GM23338 (cell line): ENCODE data around the gene FRMD3. TPM values are rescaled to one million over a fixed set of nuclear protein-coding genes. Genes with fewer than 3 reads are reported as not detected.

Source experiments
- ATAC-seq: fragments of 200-7000 bp; cut with Tn5 transposase; 3 replicates; pipeline ENCODE4 v1.9.1; 2020
- DNase-seq: peaks from one replicate; pipeline ENCODE4 v3.0.0-alpha.2; 2015; ENCODE audit warnings: low spot score
- H2AFZ ChIP-seq: fragments of 200-600 bp; sonication (generic); 2 replicates; pipeline ENCODE4 v1.8.0; 2016; ENCODE audit warnings: antibody characterized with exemption, mild to moderate bottlenecking, moderate library complexity
- H3F3A ChIP-seq: fragments of 200-600 bp; sonication (generic); replicated peaks from 2 replicates; pipeline ENCODE4 v1.8.0; 2017; ENCODE audit warnings: antibody characterized with exemption, mixed run types, low read depth
- H3K27ac ChIP-seq: fragments of 200-600 bp; sonication (generic); 2 replicates; pipeline ENCODE4 v1.6.1; 2016; ENCODE audit warnings: low read depth
- H3K27me3 ChIP-seq: fragments of 200-600 bp; sonication (generic); 2 replicates; pipeline ENCODE4 v1.8.0; 2016; ENCODE audit warnings: mild to moderate bottlenecking, mixed run types, moderate library complexity; ENCODE audit not compliant: insufficient read depth
- H3K36me3 ChIP-seq: fragments of 200-600 bp; sonication (generic); 2 replicates; pipeline ENCODE4 v1.8.0; 2016; ENCODE audit warnings: mild to moderate bottlenecking; ENCODE audit not compliant: insufficient read depth
- H3K4me1 ChIP-seq: fragments of 200-600 bp; sonication (generic); 2 replicates; pipeline ENCODE4 v1.8.0; 2016; ENCODE audit warnings: mild to moderate bottlenecking, moderate library complexity; ENCODE audit not compliant: insufficient read depth
- H3K4me2 ChIP-seq: fragments of 200-600 bp; sonication (generic); 2 replicates; pipeline ENCODE4 v1.7.1; 2017; ENCODE audit warnings: mixed run types
- H3K4me3 ChIP-seq: fragments of 200-600 bp; sonication (generic); 2 replicates; pipeline ENCODE4 v1.6.1; 2016; ENCODE audit warnings: mixed run types
- H3K79me2 ChIP-seq: fragments of 200-600 bp; sonication (generic); replicated peaks from 2 replicates; pipeline ENCODE4 v1.8.0; 2017; ENCODE audit warnings: mild to moderate bottlenecking; ENCODE audit not compliant: insufficient read depth
- H3K9me2 ChIP-seq: fragments of 200-600 bp; sonication (generic); 2 replicates; pipeline ENCODE4 v1.8.0; 2017; ENCODE audit not compliant: insufficient read depth
- H4K20me1 ChIP-seq: fragments of 200-600 bp; sonication (generic); replicated peaks from 2 replicates; pipeline ENCODE4 v1.8.0; 2017; ENCODE audit warnings: mild to moderate bottlenecking; ENCODE audit not compliant: insufficient read depth
- H3K27ac Mint-ChIP-seq: 2 replicates; pipeline ENCODE4 v1.8.0; 2020; ENCODE audit warnings: inconsistent platforms, mild to moderate bottlenecking, moderate library complexity, mixed read lengths
- H3K27me3 Mint-ChIP-seq: 3 replicates; pipeline ENCODE4 v1.8.0; 2022; ENCODE audit warnings: low read depth, mild to moderate bottlenecking, moderate library complexity, mixed read lengths, inconsistent platforms; ENCODE audit not compliant: insufficient read depth, poor library complexity
- H3K36me3 Mint-ChIP-seq: 3 replicates; pipeline ENCODE4 v1.8.0; 2021; ENCODE audit warnings: low read depth, mild to moderate bottlenecking, inconsistent platforms, moderate library complexity, mixed read lengths
- H3K4me1 Mint-ChIP-seq: 3 replicates; pipeline ENCODE4 v1.8.0; 2020; ENCODE audit warnings: mild to moderate bottlenecking, inconsistent platforms, mixed read lengths
- H3K4me3 Mint-ChIP-seq: 3 replicates; pipeline ENCODE4 v1.8.0; 2021; ENCODE audit warnings: moderate library complexity, mild to moderate bottlenecking, inconsistent platforms, mixed read lengths
- H3K9me3 Mint-ChIP-seq: 3 replicates; pipeline ENCODE4 v1.8.0; 2020; ENCODE audit warnings: moderate library complexity, mild to moderate bottlenecking, inconsistent platforms, mixed read lengths
- CREB1 ChIP-seq: fragments of 250-450 bp; sonication (Bioruptor Pico); IDR thresholded peaks from 2 replicates; pipeline ENCODE4 v1.5.0; 2020; ENCODE audit warnings: low read depth, mild to moderate bottlenecking, moderate library complexity
- EZH2 ChIP-seq: fragments of 200-600 bp; sonication (generic); IDR thresholded peaks from one replicate; pipeline ENCODE4 v1.8.0; 2017; ENCODE audit warnings: antibody characterized with exemption, mild to moderate bottlenecking, low read depth; ENCODE audit not compliant: unreplicated experiment
- JUNB ChIP-seq: IDR thresholded peaks from one replicate; pipeline ENCODE4 v1.6.1; 2016; ENCODE audit warnings: antibody characterized with exemption; ENCODE audit not compliant: unreplicated experiment
- POLR2AphosphoS5 ChIP-seq: IDR thresholded peaks from 2 replicates; pipeline ENCODE4 v1.6.1; 2016; ENCODE audit warnings: antibody characterized with exemption, low read depth
- REST ChIP-seq: IDR thresholded peaks from one replicate; pipeline ENCODE4 v1.6.1; 2018; ENCODE audit warnings: antibody characterized with exemption; ENCODE audit not compliant: unreplicated experiment
- STAT1 ChIP-seq: IDR thresholded peaks from one replicate; pipeline ENCODE4 v1.6.1; 2016; ENCODE audit warnings: antibody characterized with exemption; ENCODE audit not compliant: unreplicated experiment
- ZNF114 ChIP-seq: fragments of 250-450 bp; sonication (Bioruptor Pico); IDR thresholded peaks from 2 replicates; pipeline ENCODE4 v1.5.0; 2020; ENCODE audit warnings: mild to moderate bottlenecking, moderate library complexity
- polyA plus RNA-seq: library from polyadenylated mRNA; unstranded; fragments of >200 nt; fragmentation: Nextera tagmentation; extraction: Ambion mirVana; gene quantifications from 2 replicates; pipeline ENCODE4 v1.2.1, GENCODE V29; 2016
- total RNA-seq: library from RNA; depleted of rRNA; stranded (reverse); fragments of >200 nt; shearing (Covaris generic); gene quantifications from 2 replicates; pipeline ENCODE4 v1.2.3, GENCODE V29; 2014
- TF ChIP-seq, protein P1 (sequence below): fragments of 250-450 bp; sonication (Bioruptor Pico); IDR thresholded peaks from 2 replicates; pipeline ENCODE4 v1.5.0; 2020; ENCODE audit warnings: mild to moderate bottlenecking, moderate library complexity

FRMD3 gene
- total and polyA plus RNA-seq, 2 experiments from 2014 or later = 0.47 to 1.2 TPM

DNA sequence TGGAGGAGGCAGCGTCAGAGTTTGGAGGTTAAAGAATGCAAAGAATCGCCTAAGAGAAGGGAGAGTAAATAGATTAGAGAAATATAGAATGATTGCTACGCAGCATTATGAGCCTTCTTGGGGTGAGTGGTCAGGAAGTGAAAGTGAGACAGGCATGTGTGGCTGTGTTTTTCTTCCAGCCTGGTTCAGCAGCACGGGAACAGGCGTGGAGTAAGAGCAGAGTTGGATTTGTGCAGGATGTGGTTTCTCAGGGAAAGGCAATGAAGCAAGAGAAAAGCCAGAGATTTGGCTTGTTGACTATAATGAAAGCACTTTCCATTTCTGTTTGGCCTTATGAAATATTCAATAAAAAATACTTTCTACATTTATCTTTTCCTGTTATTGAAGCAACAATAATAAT, 34.3 kb upstream of the FRMD3 start:
- H3K4me1 Mint-ChIP-seq = no peaks in the 10 kb centered on the region

More for the DNA sequence above, 34.3 kb upstream of the FRMD3 start:
- no peaks in the 10 kb centered on the region for H3K9me2 ChIP-seq
- DNase-seq (no peak), ATAC-seq (no peak)
- H3K36me3 ChIP-seq = no peaks in the 10 kb centered on the region
- no peaks in the 10 kb centered on the region for H3K4me1 ChIP-seq
- Mint-ChIP-seq H3K27ac (no peak overlapping the region), H3K4me3 (no peak overlapping the region), H3K36me3 (peaks cover 4% of the 10 kb centered on the region; the same call in 2 of the 3 replicates), H3K27me3 (no peaks in the 10 kb centered on the region), H3K9me3 (peaks cover 5% of the 10 kb centered on the region)
- TF ChIP-seq REST (no peak), STAT1 (no peak), JUNB (no peak), POLR2AphosphoS5 (no peak), ZNF114 (CRISPR knock-in tag) (no peak), EZH2 (no peak), CREB1 (CRISPR knock-in tag) (no peak)
- TF ChIP-seq, protein P1, sequence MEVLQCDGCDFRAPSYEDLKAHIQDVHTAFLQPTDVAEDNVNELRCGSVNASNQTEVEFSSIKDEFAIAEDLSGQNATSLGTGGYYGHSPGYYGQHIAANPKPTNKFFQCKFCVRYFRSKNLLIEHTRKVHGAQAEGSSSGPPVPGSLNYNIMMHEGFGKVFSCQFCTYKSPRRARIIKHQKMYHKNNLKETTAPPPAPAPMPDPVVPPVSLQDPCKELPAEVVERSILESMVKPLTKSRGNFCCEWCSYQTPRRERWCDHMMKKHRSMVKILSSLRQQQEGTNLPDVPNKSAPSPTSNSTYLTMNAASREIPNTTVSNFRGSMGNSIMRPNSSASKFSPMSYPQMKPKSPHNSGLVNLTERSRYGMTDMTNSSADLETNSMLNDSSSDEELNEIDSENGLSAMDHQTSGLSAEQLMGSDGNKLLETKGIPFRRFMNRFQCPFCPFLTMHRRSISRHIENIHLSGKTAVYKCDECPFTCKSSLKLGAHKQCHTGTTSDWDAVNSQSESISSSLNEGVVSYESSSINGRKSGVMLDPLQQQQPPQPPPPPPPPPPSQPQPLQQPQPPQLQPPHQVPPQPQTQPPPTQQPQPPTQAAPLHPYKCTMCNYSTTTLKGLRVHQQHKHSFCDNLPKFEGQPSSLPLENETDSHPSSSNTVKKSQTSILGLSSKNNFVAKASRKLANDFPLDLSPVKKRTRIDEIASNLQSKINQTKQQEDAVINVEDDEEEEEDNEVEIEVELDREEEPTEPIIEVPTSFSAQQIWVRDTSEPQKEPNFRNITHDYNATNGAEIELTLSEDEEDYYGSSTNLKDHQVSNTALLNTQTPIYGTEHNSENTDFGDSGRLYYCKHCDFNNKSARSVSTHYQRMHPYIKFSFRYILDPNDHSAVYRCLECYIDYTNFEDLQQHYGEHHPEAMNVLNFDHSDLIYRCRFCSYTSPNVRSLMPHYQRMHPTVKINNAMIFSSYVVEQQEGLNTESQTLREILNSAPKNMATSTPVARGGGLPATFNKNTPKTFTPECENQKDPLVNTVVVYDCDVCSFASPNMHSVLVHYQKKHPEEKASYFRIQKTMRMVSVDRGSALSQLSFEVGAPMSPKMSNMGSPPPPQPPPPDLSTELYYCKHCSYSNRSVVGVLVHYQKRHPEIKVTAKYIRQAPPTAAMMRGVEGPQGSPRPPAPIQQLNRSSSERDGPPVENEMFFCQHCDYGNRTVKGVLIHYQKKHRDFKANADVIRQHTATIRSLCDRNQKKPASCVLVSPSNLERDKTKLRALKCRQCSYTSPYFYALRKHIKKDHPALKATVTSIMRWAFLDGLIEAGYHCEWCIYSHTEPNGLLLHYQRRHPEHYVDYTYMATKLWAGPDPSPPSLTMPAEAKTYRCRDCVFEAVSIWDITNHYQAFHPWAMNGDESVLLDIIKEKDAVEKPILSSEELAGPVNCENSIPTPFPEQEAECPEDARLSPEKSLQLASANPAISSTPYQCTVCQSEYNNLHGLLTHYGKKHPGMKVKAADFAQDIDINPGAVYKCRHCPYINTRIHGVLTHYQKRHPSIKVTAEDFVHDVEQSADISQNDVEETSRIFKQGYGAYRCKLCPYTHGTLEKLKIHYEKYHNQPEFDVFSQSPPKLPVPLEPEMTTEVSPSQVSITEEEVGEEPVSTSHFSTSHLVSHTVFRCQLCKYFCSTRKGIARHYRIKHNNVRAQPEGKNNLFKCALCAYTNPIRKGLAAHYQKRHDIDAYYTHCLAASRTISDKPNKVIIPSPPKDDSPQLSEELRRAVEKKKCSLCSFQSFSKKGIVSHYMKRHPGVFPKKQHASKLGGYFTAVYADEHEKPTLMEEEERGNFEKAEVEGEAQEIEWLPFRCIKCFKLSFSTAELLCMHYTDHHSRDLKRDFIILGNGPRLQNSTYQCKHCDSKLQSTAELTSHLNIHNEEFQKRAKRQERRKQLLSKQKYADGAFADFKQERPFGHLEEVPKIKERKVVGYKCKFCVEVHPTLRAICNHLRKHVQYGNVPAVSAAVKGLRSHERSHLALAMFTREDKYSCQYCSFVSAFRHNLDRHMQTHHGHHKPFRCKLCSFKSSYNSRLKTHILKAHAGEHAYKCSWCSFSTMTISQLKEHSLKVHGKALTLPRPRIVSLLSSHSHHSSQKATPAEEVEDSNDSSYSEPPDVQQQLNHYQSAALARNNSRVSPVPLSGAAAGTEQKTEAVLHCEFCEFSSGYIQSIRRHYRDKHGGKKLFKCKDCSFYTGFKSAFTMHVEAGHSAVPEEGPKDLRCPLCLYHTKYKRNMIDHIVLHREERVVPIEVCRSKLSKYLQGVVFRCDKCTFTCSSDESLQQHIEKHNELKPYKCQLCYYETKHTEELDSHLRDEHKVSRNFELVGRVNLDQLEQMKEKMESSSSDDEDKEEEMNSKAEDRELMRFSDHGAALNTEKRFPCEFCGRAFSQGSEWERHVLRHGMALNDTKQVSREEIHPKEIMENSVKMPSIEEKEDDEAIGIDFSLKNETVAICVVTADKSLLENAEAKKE (CRISPR knock-in tag) = no peak
- no peaks in the 10 kb centered on the region for H3F3A ChIP-seq
- H3K4me2 ChIP-seq = no peak overlapping the region
- no peaks in the 10 kb centered on the region for H4K20me1 ChIP-seq
- H2AFZ ChIP-seq = no peak overlapping the region
- H3K27ac ChIP-seq = no peak overlapping the region
- H3K79me2 ChIP-seq = no peaks in the 10 kb centered on the region
- H3K4me3 ChIP-seq = no peak overlapping the region
- H3K27me3 ChIP-seq = no peaks in the 10 kb centered on the region
